ENCODE data around the gene KCNF1.

- TF ChIP-seq CTCF (IDR thresholded peaks at IDR 0.05; ENCODE audit: insufficient read depth, low read depth, low read length) (no peak), EZH2 (IDR thresholded peaks at IDR 0.05; ENCODE audit: insufficient read depth, low read length) (no peak)
Observed at GRCh38 chr2:10923008-10923375, 11.3 kb downstream of the KCNF1 start.
